GM21447 (cell line): ENCODE results near the gene DNM3.
A peak's percentile ranks its signal among the peaks of the same experiment; 100 is the strongest.
"Not testable (repeated sequence)": the region's sequence is repeated elsewhere in the genome, so short reads cannot be mapped to it uniquely, and the experiment has no call there.

Experiments
- ATAC-seq: cut with Tn5 transposase; IDR thresholded peaks from one replicate; pipeline ENCODE4 v1.9.1; 2021; ENCODE audit not compliant: unreplicated experiment

DNM3 gene

GRCh38 chr1:172351346-172351745, 510.0 kb downstream of the DNM3 start:
- ATAC-seq: no peak

DNA sequence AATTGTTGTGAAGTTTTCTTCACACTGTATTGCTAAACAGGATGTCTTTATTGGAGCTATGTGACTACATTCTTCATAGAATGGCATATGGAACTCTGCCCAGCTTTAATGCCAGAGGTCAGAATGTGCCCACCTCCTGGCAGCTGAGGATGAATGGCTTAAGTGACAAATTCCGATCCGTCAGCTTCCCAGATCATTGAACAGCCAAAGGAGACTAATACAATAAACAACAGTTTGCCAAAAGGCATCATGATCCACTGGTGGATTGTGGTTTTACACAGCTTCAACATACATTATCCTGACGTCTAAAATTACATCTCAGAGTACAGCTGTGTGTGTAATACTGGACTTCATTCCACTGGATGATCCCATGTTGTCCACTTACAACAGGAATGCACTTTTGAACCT, 510.5 kb downstream of the DNM3 start:
- ATAC-seq: no peak

DNA sequence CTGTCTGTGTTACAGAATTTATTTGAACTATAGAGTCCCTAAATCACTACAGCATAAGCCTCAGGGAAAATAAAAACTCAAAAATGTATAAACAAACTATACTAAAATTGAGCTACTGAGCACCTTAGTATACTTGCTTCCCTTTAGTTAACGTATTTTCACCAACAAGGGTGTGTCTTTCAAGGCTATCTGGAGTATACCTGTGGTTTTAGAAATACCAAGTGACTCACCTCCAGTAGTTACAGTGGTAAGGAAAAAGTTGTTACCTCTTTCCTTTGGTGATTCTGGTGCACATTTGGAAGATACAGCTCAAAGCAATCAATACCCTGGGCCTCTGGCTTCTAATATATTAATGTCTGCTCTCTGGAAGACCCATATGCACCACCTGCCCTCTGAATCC, 511.1 kb downstream of the DNM3 start:
- ATAC-seq: no peak

GRCh38 chr1:172354291-172355274, 513.3 kb downstream of the DNM3 start:
- ATAC-seq: no peak

DNA sequence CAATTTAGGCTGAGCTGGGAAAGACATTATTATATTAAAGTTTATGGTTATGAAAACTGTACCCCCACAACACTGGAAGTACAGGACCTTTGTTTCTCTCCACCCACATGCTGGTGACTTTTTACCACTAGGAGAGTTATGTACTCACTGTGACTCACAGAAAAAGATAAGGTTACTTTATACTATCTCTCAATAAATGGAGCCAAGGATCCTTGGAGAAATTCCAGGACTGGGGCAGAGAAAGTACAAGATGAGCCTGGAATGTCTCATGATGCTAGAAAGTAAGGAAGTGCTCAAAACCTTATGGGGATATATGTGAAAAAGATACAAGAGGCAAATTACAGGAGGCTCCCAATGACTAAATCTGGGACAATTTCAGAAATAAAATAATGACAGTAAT, 515.3 kb downstream of the DNM3 start:
- ATAC-seq: no peak

- ATAC-seq: peak; percentile 17
Observed at GRCh38 chr1:172357753-172358385, 516.6 kb downstream of the DNM3 start.

DNA sequence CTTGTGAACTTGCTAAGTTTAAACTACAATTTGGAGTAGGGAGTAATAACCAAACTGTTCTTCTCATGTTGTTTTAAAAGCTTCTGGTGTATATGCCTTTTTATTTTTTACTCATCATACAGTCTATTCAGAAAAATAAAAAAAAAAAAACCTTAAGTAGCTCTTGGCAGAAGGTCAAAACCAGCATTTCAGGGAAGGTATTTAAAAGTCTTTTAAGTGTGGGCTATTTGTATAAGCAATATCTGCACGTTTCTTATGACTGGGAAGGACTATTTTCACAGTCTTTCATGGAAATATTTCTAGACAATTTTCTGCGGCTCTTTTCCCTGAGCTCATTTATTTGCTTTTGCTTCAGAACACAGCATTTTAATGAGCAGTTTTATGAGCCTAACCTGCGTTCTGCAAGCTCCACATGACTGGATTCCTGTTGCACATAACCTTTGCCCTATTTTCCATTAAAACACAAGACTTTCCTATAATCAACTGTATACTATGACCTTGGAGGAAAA, 518.2 kb downstream of the DNM3 start:
- ATAC-seq: no peak

GRCh38 chr1:172360511-172360910, 519.2 kb downstream of the DNM3 start:
- ATAC-seq: no peak

DNA sequence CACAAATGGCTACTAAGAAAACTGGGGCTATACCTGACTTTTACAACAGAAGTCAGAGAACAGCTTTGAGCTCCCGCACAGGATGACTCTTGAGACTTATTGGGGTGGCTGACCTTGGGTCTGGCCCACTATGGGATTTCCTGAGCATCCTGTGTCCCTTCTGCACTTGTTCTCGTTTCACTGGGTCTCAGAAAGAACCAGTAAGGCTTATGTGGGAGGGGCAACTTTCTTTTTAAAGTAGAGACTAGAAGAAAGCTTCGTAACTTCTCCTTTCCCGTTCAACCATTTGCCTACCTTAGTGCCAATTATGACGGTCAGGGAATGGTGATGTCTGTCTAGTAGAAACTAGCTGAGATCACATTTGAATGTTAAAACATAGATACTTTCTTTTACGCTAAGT, 519.7 kb downstream of the DNM3 start:
- no peak for ATAC-seq

GRCh38 chr1:172363852-172364251, 522.6 kb downstream of the DNM3 start:
- no peak for ATAC-seq

- ATAC-seq: not testable (repeated sequence)
Observed at GRCh38 chr1:172371646-172372045, 530.3 kb downstream of the DNM3 start.

DNA sequence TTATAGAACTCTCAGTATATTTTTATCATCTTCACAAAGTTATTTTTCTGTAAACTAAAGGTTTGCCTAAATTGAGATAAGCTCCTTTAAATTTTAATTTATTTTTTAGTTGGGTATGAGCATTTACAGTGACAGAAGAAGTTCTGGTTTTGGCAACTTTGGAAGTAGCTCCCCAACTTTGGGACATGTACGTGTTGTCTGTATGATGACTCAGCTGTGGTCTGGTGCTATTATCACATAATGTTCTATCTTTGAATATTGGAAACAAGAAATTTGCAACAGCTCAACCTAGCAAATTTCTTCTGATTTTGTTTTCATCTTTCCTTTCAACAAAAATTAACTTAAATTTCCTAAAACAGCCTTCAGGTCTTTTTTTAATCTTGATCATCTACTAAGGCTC, 532.6 kb downstream of the DNM3 start:
- ATAC-seq: no peak

- ATAC-seq: no peak
Observed at GRCh38 chr1:172375211-172375631, 533.9 kb downstream of the DNM3 start.

DNA sequence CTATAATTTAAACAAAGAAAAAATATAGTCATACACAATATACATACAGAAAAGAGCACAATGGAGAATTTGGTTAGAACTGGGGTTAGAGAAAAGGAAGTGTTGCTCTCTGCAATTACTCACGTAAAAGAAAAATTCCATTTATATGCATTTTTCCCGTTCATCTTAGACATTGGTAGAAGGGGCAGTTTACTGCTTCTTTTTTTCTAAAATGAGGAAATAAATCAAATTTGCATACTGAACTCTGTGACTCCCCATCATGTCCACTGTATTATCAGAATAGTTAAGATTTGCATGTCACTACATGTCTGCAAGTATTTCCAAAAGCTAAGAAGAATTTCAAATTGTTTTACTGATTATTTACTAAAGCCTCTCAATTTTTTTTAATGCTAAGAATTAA, 535.1 kb downstream of the DNM3 start:
- no peak for ATAC-seq

DNA sequence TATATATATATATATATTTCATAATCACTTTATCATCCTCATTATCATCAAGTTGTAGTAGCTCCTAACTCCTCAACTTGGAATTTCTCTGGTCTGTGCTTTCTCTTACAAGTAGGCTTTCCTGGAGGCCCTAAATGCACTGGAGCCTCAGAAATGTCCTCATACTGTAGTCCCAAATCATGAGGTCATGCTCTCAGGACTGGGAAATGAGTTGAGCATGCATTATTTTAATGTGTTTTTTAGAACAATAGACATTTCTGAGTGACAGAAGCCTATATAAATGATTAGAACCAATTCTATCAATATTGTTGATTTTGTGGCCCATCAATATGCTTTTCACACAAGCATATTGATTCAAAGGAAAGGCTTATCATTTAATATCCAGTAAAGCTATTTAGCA, 536.3 kb downstream of the DNM3 start:
- ATAC-seq: no peak

GRCh38 chr1:172378109-172378760, 536.9 kb downstream of the DNM3 start:
- ATAC-seq: no peak

DNA sequence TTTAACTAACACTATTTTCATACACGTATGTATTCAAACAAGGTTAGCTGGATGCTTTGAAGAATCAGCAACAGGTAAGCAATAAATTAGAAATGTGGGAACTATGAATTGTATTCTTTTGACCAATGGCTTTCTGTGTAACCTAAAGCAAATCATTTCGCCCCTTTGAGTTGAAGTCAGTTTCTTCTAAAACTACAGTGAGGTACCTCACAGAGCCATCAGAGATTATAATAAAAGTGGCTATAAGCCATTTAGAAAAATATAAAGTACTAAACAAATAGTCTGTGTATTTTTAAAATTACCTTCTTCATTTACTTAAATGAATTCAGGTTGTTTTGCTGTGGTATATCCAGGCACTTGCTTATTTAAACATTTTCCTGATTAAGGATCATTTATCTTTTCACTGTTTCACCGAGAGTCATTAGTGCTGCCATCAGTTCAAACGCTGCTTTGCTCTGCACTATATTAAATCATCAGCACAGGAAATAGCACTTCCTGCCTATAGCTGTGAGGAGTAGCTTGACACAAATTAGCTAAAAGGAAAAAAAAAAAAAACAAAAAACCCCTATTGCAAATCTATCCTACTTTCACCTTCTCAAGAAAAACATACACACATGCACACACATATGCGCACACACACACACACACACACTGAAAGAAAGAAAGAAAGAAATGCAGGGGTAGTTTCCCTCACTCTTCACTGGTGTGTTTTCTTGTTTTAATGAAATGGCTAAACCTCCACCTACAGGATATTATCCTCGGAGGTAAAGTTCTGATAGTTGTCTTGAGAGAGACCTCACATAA, 539.3 kb downstream of the DNM3 start:
- ATAC-seq: peak; percentile 85

- ATAC-seq: no peak
Observed at GRCh38 chr1:172381946-172382345, 540.6 kb downstream of the DNM3 start.

- ATAC-seq: no peak
Observed at GRCh38 chr1:172382406-172382805, 541.1 kb downstream of the DNM3 start.

GRCh38 chr1:172382990-172383389, 541.7 kb downstream of the DNM3 start:
- no peak for ATAC-seq

GRCh38 chr1:172383536-172383935, 542.2 kb downstream of the DNM3 start:
- ATAC-seq: no peak
